SJSA1 (cell line): ENCODE measurements around the gene RHBDD2. TPM values are rescaled to one million over a fixed set of nuclear protein-coding genes. Genes with fewer than 3 reads are reported as not detected.
"Not testable (repeated sequence)": the region's sequence is repeated elsewhere in the genome, so short reads cannot be mapped to it uniquely, and the experiment has no call there.

Experiments used
- DNase-seq, 2 experiments: peaks; one replicate each; pipeline ENCODE4 v3.0.0-alpha.2; 2015 to 2020; ENCODE audit warnings: low spot score in 2 of 2, low read depth in 1 of 2
- H3K27ac ChIP-seq: fragments of 250-450 bp; sonication (Bioruptor Pico); 2 replicates; pipeline ENCODE4 v1.5.1; 2020; ENCODE audit warnings: mild to moderate bottlenecking, moderate library complexity
- H3K27me3 ChIP-seq: fragments of 250-450 bp; sonication (Bioruptor Pico); replicated peaks from 2 replicates; pipeline ENCODE4 v1.5.1; 2020; ENCODE audit warnings: mild to moderate bottlenecking, moderate library complexity
- H3K36me3 ChIP-seq: fragments of 250-450 bp; sonication (Bioruptor Pico); 2 replicates; pipeline ENCODE4 v1.5.1; 2020; ENCODE audit warnings: mild to moderate bottlenecking
- H3K4me1 ChIP-seq: fragments of 250-450 bp; sonication (Bioruptor Pico); replicated peaks from 2 replicates; pipeline ENCODE4 v1.6.1; 2021; ENCODE audit warnings: mild to moderate bottlenecking
- H3K4me3 ChIP-seq: fragments of 250-450 bp; sonication (Bioruptor Pico); 2 replicates; pipeline ENCODE4 v1.5.1; 2020; ENCODE audit warnings: mild to moderate bottlenecking
- H3K9me3 ChIP-seq: fragments of 250-450 bp; sonication (Bioruptor Pico); replicated peaks from 2 replicates; pipeline ENCODE4 v1.5.1; 2020; ENCODE audit warnings: mild to moderate bottlenecking
- total RNA-seq: library from RNA; depleted of rRNA; stranded (reverse); fragments of >200 nt; shearing (Covaris generic); gene quantifications from 2 replicates; pipeline ENCODE4 v1.2.3, GENCODE V29; 2014; rRNA removed

RHBDD2 gene
- 39.5 and 46.2 TPM in 2 replicates for total RNA-seq

- H3K4me3 ChIP-seq = peak within 1 kb of the TSS; percentile 84
- H3K4me1 ChIP-seq = peaks cover 15% of the 10 kb centered on the region
- DNase-seq = peak; percentile 88 to 96
These were observed at the start of gene RHBDD2 for GRCh38 chr7:75878769-75879611. Gene RHBDD2, plus strand, starts transcription at chr7:75879034. Its CDS starts 49 bp downstream, at chr7:75879083.

DNA sequence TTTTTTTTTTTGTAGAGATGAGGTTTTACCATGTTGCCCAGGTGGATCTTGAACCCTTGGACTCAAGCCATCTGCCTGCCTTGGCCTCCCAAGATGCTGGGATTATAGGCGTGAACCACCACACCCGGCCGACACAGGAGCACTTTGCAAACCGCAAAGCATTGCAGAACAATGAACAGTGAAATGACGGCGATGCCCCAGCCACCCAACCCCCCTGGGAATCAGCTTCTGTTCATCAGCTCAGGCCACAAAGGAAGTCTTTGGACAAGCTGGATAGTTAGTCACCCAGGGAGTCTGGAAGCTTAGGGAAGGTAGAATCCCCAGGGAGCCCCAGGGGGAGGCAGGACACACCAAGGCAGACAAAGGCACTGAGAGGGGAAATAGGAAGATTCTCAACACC lies 49.2 kb upstream of the RHBDD2 start:
- DNase-seq = peak; percentile 92 to 97
- Histone ChIP-seq H3K27ac (peak overlapping the region; percentile 60), H3K4me1 (peaks cover 19% of the 10 kb centered on the region)
- H3K4me3 ChIP-seq, H3K36me3 ChIP-seq, H3K9me3 ChIP-seq, H3K27me3 ChIP-seq: not testable (repeated sequence)

More at GRCh38 chr7:75878769-75879611, at the start of gene RHBDD2:
- Histone ChIP-seq H3K27ac (peak within 1 kb of the TSS; percentile 53), H3K36me3 (peaks cover 48% of the 10 kb centered on the region), H3K27me3 (no peaks in the 10 kb centered on the region), H3K9me3 (no peaks in the 10 kb centered on the region; the same call in 1 of the 2 replicates)

DNA sequence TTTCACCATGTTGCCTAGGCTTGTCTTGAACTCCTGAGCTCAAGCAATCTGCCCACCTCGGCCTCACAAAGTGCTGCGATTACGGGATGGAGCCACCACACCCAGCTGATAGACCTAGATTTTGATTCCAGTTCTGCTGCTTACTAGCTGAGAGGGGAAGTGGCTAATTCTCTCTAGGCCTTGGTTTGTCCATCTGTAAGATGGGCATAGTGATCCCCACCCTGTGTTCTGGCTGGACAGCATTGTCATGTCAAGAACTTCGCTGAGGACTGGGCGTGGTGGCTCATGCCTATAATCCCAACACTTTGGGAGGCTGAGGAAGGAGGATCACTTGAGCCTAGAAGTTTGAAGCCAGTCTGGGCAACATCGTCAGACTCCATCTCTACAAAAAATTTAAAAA lies 47.9 kb upstream of the RHBDD2 start:
- DNase-seq = no peak
- Histone ChIP-seq H3K36me3 (no peaks in the 10 kb centered on the region), H3K9me3 (no peaks in the 10 kb centered on the region), H3K27ac (no peak overlapping the region), H3K4me3 (no peak overlapping the region), H3K27me3 (no peaks in the 10 kb centered on the region), H3K4me1 (peaks cover 19% of the 10 kb centered on the region)

GRCh38 chr7:75833662-75834061 lies 45.2 kb upstream of the RHBDD2 start:
- not testable (repeated sequence) for H3K36me3 ChIP-seq, H3K27ac ChIP-seq, H3K27me3 ChIP-seq, H3K4me3 ChIP-seq, H3K9me3 ChIP-seq
- peaks cover 19% of the 10 kb centered on the region for H3K4me1 ChIP-seq
- DNase-seq = peak; percentile 29 to 57

- DNase-seq = no peak
- no peaks in the 10 kb centered on the region for H3K9me3 ChIP-seq
- peaks cover 9% of the 10 kb centered on the region for H3K4me1 ChIP-seq
- H3K4me3 ChIP-seq = no peak overlapping the region
- no peak overlapping the region for H3K27ac ChIP-seq
- no peaks in the 10 kb centered on the region for H3K27me3 ChIP-seq
- no peaks in the 10 kb centered on the region for H3K36me3 ChIP-seq
These were observed 43.0 kb upstream of the RHBDD2 start for GRCh38 chr7:75835688-75836285.

- H3K4me1 ChIP-seq = peaks cover 13% of the 10 kb centered on the region
- no peaks in the 10 kb centered on the region for H3K36me3 ChIP-seq
- H3K27me3 ChIP-seq = no peaks in the 10 kb centered on the region
- H3K9me3 ChIP-seq = no peaks in the 10 kb centered on the region; the same call in 1 of the 2 replicates
- DNase-seq = no peak
- H3K27ac ChIP-seq = no peak overlapping the region
- no peak overlapping the region for H3K4me3 ChIP-seq
These were observed 42.0 kb upstream of the RHBDD2 start for GRCh38 chr7:75836798-75837197.

DNA sequence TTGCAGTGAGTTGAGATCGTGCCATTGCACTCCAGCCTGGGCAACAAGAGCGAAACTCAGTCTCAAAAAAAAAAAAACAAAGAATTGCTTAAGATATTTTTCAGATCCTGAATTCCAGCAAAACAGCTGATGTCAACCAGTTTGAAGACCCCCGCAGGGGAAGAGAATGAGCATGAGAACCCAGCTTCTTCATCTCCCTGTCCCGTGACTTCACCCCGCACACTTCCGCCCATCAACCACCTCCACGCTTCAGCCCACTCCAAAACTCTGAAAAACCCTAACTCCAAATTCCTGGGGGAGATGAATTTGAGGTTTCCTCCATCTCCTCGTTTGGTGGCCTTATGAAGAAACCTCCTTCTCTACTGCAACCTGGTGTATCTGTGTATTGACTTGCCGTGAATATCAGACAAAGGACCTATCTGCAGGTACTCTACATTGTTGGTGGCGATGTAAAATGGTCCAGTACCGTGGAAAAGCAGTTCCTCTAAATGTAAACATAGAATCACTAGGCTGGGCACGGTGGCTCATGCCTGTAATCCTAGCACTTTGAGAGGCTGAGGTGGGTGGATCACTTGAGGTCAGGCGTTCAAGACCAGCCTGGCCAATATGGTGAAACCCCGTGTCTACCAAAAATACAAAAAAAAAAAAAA lies 40.4 kb upstream of the RHBDD2 start:
- not testable (repeated sequence) for H3K27me3 ChIP-seq, H3K27ac ChIP-seq, H3K9me3 ChIP-seq, DNase-seq, H3K36me3 ChIP-seq, H3K4me3 ChIP-seq
- peaks cover 26% of the 10 kb centered on the region for H3K4me1 ChIP-seq

GRCh38 chr7:75840029-75840428 lies 38.8 kb upstream of the RHBDD2 start:
- Histone ChIP-seq H3K9me3 (no peaks in the 10 kb centered on the region; the same call in 1 of the 2 replicates), H3K36me3 (no peaks in the 10 kb centered on the region), H3K4me1 (peaks cover 31% of the 10 kb centered on the region), H3K4me3 (no peak overlapping the region), H3K27ac (no peak overlapping the region), H3K27me3 (no peaks in the 10 kb centered on the region)
- DNase-seq = no peak

- Histone ChIP-seq H3K27ac (peak overlapping the region; percentile 75), H3K36me3 (no peaks in the 10 kb centered on the region), H3K9me3 (no peaks in the 10 kb centered on the region; the same call in 1 of the 2 replicates), H3K4me1 (peaks cover 31% of the 10 kb centered on the region), H3K4me3 (peak overlapping the region; percentile 15), H3K27me3 (no peaks in the 10 kb centered on the region)
- DNase-seq = peak; percentile 80 to 86
These were observed 35.9 kb upstream of the RHBDD2 start for GRCh38 chr7:75842836-75843446.

DNA sequence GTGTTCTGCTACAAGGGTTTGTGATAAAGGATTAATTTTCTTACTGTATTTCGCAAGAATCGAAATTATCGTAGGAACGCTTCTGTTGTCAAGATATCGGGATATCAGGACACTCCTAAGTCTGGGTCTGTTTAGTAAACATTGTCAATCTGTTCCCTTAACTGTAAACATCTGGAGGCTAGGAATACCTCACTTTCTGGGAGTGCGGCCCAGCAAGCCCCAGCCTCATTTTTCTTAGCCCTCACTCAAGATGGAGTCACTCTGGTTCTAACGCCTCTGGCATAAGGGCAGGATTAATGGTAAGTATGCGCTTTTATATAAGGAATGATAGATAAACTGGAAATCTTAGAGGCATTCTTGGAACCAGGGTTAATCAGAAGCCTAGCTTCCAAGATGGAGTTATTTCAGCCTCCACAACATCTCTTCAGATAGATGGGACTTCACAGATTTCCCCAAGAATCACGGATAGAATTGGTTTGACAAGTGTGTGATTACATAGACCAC lies 35.2 kb upstream of the RHBDD2 start:
- Histone ChIP-seq H3K36me3 (no peaks in the 10 kb centered on the region), H3K27me3 (no peaks in the 10 kb centered on the region), H3K27ac (peak overlapping the region; percentile 75; the same call in 1 of the 2 replicates), H3K9me3 (no peaks in the 10 kb centered on the region; the same call in 1 of the 2 replicates), H3K4me1 (peaks cover 31% of the 10 kb centered on the region), H3K4me3 (no peak overlapping the region)
- no peak for DNase-seq

DNA sequence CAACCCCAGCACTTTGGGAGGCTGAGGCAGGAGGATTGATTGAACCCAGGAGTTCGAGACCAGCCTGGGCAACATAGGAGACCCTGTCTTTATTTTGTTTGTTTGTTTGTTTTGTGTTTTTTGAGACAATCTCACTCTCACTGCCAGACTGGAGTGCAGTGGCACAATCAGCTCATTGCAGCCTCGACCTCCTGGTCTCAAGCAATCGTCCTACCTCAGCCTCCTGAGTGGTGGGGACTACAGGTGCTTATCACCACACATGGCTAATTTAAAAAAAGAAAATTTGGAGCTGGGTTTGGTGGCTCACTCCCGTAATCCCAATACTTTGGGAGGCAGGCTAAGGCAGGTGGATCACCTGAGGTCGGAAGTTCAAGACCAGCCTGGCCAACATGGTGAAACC lies 34.7 kb upstream of the RHBDD2 start:
- H3K9me3 ChIP-seq = no peaks in the 10 kb centered on the region; the same call in 1 of the 2 replicates
- no peaks in the 10 kb centered on the region for H3K36me3 ChIP-seq
- H3K27ac ChIP-seq = no peak overlapping the region
- H3K4me3 ChIP-seq = no peak overlapping the region
- H3K27me3 ChIP-seq = no peaks in the 10 kb centered on the region
- H3K4me1 ChIP-seq = peaks cover 31% of the 10 kb centered on the region
- DNase-seq = no peak

- peaks cover 31% of the 10 kb centered on the region for H3K4me1 ChIP-seq
- not testable (repeated sequence) for H3K4me3 ChIP-seq, H3K27me3 ChIP-seq, H3K9me3 ChIP-seq, H3K27ac ChIP-seq, H3K36me3 ChIP-seq, DNase-seq
These were observed 33.7 kb upstream of the RHBDD2 start for GRCh38 chr7:75845132-75845531.

DNA sequence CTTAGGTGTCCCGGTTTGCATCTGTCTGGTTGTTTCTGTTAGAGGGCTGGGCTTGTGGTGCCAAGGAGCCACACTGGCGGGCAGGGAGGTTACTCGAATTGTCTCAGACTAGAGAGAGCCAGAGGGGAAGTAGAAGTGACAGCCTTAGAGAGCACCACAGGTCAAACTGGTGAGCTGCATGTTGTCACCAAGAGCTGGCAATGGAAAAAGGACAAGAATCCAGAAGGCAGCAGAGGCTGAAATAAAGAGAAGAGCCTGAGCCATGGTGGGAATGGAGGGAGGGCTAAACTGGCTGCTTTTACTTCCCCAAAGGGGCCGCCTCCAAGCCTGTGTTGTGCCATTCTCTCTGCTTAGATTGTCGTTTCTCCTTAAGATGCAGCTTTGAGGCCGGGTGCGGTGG lies 31.1 kb upstream of the RHBDD2 start:
- DNase-seq = no peak
- no peaks in the 10 kb centered on the region for H3K36me3 ChIP-seq

More for the DNA sequence above, 31.1 kb upstream of the RHBDD2 start:
- H3K27ac ChIP-seq = no peak overlapping the region
- H3K9me3 ChIP-seq = no peaks in the 10 kb centered on the region
- no peak overlapping the region for H3K4me3 ChIP-seq
- H3K27me3 ChIP-seq = no peaks in the 10 kb centered on the region
- peaks cover 16% of the 10 kb centered on the region for H3K4me1 ChIP-seq
